ENCODE results near the gene TEX101.

The TEX101 gene

DNA sequence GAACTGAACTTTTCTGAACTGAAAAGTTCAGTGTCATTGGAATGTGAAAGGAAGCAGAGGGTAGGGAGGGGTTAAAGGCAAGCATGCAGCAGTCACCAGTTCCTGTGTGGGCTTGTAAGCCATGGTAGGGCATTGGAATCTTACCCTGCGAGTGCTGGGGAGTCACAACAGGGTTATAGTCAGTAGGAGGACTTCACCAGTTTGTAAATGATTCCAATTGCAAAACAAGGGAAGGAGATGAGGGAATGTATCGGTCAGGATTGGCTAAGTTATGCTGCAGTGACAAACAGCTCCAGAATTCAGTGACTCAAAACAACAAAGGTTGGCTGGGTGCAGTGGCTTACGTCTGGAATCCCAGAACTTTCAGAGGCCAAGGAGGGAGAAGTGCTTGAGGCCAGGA is 37.9 kb downstream of the TEX101 start:
- no peak for DNase-seq

DNA sequence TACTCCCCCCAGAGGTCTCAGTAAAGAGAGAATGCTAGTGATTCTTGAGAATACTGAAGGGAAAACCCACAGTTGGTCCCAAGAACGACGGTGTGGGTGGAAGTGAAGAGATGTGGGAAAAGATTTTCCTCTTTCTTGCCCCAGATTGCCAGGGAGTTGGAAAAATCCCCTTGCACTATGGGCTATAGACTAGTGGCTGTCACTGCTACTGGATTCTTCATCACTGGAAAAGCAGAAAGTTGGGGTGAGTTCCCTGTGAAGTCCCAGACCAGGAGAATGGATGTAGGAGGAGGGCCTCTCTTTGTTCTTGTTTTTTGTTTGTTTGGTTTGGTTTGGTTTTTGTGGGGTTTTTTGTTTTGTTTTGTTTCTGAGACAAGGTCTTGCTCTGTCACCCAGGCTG is 39.3 kb downstream of the TEX101 start:
- no peak for DNase-seq

DNA sequence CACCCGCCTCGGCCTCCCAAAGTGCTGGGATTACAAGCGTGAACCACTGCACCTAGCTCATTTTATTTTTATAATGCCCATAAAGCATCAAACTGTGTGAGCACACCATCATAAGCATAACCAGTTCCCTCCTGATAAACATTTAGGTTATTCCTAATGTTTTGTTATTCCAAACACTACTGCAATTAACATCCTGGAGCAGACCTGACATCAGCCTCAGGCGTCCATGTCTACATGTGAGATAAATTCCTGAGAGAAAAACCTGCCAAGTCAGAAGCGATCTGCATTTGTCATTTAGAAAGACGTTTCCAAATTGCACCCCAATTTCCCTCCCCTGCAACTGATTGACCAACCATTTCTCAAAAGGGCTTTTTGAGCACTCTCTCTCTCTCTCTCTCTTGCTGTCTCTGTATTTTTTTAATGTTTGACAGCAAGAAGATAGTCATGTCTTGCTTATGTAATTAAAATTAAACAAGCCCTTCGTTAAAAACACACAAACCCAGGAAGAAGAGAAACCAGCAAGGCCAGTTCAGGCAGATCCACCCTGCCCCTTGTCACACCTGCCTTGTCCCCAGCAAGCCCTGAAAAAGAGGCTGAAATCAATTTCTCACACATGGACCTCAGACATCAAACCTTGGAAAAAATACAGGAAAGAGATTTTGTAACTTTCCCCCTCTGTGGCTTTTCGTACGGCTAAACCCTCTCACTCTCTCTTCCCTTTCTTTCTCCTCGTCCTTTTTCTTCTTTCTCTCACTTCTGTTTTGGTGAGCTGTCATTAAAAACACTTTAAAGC is 40.8 kb downstream of the TEX101 start:
- DNase-seq: no peak

DNA sequence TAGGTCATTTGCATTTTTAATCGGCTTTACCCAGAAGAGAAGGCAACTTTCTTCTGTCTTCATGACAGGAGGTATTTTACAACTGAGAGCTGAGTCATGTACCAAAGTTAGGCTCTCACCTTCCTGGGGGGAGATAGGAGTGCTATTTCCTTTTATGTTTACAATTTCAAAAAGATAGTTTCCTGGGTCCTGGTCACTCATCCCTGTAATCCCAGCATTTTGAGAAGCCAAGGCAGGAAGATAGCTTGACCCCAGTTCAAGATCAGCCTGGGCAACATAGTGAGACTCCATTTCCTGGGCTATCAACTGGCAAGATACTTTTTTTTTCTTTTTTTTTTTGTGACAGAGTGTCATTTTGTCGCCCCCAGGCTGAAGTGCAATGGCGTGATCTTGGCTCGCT is 43.1 kb downstream of the TEX101 start:
- DNase-seq: no peak

DNA sequence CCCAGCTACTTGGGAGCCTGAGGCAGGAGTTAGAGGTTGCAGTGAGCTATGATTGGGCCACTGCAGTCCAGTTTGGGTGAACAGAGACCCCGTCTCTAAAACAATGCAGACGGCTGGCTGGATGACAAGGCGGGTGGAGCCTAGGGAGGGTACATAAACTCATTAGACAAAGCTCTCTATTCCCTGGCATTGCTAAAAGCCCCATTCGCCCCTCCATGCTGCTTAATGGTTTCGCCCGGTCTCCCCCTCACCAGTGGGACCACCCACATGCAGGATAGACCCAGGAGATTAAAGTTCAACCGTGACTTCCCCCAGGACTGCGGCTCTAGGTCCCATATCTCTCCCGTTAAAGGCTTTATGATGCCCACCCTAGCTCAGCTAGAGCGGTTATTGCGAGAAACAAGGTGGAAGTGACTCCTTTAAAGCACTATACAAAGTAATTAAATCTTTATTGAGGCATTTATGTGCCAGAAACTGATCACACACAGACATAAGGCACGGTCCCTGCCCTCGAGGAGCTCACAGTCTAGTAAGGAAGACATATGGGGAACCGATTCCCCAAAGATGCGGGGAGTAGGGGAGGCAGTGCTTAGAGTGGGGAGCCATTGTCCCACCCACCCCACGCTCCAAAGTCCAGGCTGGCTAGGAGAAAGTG is 45.8 kb downstream of the TEX101 start:
- no peak for DNase-seq

DNA sequence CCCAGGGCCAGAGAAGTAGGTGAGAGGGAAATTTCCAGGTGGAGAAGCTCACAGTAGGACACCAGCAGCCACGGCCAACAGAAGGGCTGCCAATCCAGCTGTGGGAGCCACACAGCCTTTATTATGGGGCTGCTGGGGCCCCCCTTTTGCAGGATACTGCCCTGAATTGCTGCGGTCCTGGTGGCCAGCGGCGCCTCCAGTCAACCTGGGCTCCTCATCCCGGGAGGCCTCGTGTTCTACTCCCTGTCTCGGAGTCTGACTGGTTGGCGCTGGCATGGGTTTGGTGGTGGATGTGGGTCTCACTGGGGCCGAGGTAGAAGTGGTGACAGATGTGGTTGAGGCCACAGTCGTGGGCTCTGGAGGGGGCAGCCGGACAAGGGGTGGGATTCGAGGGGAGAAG is 46.6 kb downstream of the TEX101 start:
- no peak for DNase-seq

DNA sequence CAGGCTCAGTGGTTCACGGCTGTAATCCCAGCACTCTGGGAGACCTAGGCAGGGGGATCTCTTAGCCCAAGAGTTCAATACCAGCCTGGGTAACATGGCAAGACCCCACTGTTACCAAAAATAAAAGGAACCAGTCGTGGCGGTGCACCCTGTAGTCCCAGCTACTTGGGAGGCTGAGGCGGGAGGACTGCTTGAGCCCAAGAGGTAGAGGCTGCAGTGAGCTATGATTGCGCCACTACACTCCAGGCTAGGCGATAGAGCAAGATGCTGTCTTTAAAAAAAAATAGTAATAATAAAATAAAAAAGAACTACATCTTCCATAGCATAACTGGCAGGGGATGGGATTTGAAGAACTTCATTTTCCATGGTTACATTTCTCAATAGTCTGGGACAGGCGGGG is 47.7 kb downstream of the TEX101 start:
- no peak for DNase-seq

DNA sequence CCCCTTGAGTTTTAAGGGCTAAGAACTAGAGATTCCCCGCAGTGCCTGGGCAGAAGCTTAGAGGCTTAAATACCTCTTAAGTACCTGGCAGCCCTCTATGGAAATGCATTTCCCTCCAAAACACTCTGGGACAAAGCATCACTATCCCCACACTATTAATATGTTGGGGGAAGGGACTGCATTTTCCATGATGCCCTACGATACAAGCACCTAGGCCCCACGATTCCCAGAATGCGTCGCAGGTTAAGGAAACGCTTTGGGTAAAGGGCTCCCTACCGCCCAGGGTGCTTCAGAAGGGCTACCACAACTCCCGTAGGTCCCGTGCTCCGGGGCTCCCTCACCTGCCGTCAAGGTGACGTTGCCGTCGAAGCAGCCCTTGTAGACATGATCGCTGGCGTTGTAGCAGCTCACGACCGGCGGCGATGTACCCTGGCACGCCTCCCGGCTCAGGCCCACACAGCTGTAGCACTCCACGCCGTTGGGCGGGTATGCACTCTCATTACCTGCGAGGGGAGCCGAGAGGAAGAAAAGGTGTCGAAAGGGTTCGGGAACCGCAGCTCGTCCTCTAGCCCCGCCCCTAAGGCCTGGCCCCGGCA is 48.2 kb downstream of the TEX101 start:
- DNase-seq: no peak

DNA sequence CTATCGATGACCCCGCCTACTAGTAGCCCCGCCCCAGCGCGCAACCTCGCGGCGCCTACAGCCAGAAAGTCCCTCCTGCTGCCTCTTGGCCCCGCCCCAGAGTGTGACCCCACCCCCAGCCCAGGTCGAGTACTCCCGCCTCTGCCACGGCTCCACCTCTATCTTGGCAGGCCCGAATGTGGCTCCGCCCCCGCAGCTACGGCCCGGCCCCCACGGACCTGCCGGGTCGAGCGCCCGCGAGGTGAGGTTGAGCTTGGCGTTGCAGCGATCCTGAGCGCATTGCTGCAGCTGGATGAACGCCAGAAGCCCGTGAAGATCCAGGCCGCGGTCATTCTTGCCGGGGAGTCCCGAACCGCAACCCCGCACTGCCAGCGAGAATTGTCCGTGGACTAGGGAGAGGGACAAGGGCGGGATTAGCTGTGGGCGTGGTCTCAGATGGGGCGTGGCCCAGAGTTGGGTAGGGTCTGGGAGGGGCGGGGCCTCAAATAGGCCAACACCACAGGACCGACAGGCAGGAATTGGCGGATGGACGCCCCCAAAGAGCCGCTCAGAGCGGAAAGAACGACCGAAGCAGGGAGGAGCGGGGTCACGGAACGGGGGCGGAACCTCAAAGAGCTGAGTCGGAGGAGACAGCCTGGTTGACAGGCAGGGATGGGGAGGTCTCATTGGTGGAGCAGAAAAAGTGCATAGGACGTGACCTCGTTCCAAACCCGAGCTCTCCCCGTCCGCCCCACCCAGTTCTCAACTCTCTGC is 48.9 kb downstream of the TEX101 start:
- peak; percentile 93 for DNase-seq

DNA sequence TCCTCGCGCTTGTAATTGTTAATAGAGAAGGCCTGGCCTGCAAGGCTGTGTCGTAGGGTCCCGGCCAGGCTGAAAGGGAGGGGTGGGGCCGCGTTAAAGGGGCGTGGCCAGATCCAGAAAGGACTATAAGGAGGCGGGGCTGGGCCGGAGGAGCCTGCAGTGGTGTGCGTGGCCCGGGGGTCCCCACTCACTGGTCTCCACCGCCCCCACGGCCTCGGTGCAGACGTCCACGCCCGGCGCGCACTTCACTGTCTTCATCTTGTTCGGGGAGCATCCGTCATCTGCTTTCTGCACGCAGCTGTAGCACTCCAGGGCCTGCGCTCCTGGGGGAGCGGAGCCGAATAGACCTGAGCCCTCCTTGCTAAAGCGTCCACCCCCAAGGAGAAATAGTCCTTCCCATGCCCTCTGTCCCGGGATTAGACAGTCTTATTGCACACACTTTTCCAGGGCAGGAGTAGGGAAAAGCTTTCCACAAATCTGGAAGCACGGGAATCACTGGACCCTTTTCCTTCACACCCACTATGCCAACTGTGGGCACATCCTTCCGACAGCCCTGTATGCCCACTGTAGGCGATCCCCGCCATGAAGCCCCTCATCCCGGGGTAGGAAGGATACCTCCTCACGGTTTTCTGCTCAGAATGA is 49.6 kb downstream of the TEX101 start:
- peak; percentile 67 for DNase-seq

DNA sequence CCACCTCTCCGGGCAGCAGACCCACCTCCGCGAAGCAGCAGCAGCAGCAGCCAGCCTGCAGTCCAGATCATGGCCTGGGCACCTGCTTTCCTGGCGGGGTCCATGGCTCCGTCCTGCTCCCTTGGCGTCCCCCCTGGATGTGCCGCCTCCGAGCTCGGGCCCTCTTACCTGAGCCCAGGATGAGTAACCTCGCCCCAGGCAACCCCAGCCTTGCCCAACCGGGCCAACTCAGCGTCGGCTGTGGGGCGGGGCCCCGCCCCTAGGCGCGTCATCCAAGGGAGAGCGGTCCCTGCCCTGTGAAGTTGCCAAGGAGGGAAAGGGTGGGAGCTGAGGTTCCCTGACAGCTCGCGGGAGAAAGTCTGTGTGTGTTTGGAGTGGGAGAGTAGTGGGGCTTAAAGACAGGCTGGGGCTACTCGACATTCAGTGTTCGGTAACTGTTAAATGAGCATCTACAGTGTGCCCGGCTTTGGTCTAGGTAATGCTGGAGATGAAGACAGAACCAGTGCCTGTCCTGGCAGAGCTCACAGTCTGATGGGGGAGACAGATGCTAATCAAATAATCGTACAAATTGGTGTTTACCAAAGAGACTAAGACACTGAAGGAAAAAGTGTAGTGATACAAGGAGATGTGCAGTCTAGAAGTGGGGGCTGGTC is 50.9 kb downstream of the TEX101 start, which contains the start of gene LYPD3:
Gene LYPD3 (minus strand): TSS at position 141 of the 653 bp plus-strand sequence. CDS start 37 bp downstream, at position 104.
- no peak for DNase-seq

DNA sequence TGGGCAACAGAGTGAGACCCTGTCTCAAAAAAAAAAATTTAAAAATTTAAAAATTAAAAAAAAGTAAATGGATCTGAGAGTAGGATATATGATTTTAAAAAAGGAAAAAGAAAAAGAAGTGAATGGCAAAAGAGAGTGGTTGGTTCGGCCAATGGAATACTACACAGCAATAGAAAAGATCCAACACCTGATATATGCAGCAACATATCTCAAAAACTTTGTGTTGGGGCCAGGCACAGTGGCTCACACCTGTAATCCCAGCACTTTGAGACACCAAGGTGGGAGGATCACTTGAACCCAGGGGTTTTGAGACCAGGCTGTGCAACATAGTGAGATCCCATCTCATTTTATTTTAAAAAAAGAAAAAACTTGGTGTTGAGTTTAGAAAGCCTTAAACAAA is 52.1 kb downstream of the TEX101 start:
- DNase-seq: no peak

DNA sequence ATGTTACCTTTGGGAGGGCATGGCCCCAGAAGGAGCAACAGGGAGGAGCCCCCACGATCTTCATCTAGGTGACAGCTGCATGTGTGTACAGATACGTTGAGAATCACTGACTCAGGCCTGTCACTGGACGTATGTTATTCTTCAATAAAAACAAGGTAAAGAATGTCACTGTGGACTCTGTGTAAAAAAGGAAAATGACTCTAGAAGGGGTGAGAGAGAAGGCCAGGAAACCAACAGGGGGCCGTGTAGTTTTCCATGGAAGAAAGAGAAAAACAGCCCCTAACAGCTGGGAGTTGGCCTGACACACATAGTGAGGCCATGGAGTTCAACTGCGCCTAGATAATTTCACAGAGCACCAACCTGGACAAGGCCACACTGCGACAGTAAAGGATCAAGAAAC is 52.6 kb downstream of the TEX101 start:
- DNase-seq: no peak

DNA sequence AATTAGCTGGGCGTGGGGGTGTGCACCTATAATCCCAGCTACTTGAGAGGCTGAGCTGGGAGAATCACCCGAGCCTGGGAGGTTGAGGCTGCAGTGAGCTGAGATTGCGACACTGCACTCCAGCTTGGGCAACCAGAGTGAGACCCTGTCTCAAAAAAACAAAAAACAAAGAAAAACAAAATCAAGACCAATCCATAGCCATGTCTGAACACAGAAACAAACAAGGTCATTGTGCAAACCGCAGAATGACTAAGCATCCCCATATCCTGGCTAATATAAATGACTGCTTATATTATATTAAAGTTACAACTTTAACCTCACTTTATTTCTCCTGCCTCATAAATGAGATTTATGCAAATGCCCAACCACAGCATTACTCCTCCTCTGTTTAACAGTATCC is 53.0 kb downstream of the TEX101 start:
- no peak for DNase-seq
